SU-DHL-6 (cell line): Measurements from ENCODE around the gene GRIK1.

ENCODE experiments used
- H2AFZ ChIP-seq: fragments of 200-600 bp; sonication (generic); 2 replicates; pipeline ENCODE4 v1.6.1; 2014; ENCODE audit warnings: low read depth, mild to moderate bottlenecking, moderate library complexity, mixed read lengths, antibody characterized with exemption, low read length; ENCODE audit not compliant: severe bottlenecking
- H3F3A ChIP-seq: fragments of 200-600 bp; shearing (Covaris generic); 2 replicates; pipeline ENCODE4 v1.6.0; 2016; ENCODE audit warnings: antibody characterized with exemption, mild to moderate bottlenecking; ENCODE audit not compliant: insufficient read depth
- H3K27ac ChIP-seq: fragments of 200-600 bp; sonication (generic); 2 replicates; pipeline ENCODE4 v1.5.1; 2016; ENCODE audit warnings: low read depth, mild to moderate bottlenecking, low read length, moderate library complexity, mixed read lengths
- H3K27me3 ChIP-seq: fragments of 200-600 bp; sonication (generic), shearing (Covaris generic); 2 replicates; pipeline ENCODE4 v1.6.0; 2014; ENCODE audit warnings: mild to moderate bottlenecking, low read length
- H3K36me3 ChIP-seq: fragments of 200-600 bp; sonication (generic); 2 replicates; pipeline ENCODE4 v1.6.1; 2014; ENCODE audit warnings: mild to moderate bottlenecking, low read length, mixed read lengths
- H3K4me2 ChIP-seq: fragments of 300-600, 200-600 bp; shearing (Covaris generic), sonication (generic); 2 replicates; pipeline ENCODE4 v1.6.0; 2014; ENCODE audit warnings: low read length, low read depth, mild to moderate bottlenecking; ENCODE audit not compliant: poor library complexity, severe bottlenecking
- H3K4me3 ChIP-seq: fragments of 200-600 bp; sonication (generic); 2 replicates; pipeline ENCODE4 v1.5.1; 2014; ENCODE audit warnings: antibody characterized with exemption, low read length, mild to moderate bottlenecking, mixed read lengths; ENCODE audit not compliant: insufficient read depth, poor library complexity, severe bottlenecking
- H3K79me2 ChIP-seq: fragments of 200-600 bp; sonication (generic); 2 replicates; pipeline ENCODE4 v1.6.1; 2014; ENCODE audit warnings: mild to moderate bottlenecking, low read length, moderate library complexity; ENCODE audit not compliant: insufficient read depth
- H3K9ac ChIP-seq: fragments of 200-600 bp; sonication (generic); 2 replicates; pipeline ENCODE4 v1.7.0; 2014; ENCODE audit warnings: mild to moderate bottlenecking, low read length
- H3K9me2 ChIP-seq: fragments of 200-600 bp; sonication (generic); replicated peaks from 2 replicates; pipeline ENCODE4 v1.6.1; 2014; ENCODE audit warnings: low read length; ENCODE audit not compliant: insufficient read depth
- H3K9me3 ChIP-seq: fragments of 200-600 bp; sonication (generic); 2 replicates; pipeline ENCODE4 v1.6.1; 2014; ENCODE audit warnings: low read length, mixed read lengths; ENCODE audit not compliant: insufficient read depth
- H4K20me1 ChIP-seq: fragments of 200-600 bp; sonication (generic); 2 replicates; pipeline ENCODE4 v1.6.1; 2014; ENCODE audit warnings: low read depth, mild to moderate bottlenecking, antibody characterized with exemption, low read length, moderate library complexity, mixed read lengths
- EZH2phosphoT487 ChIP-seq: fragments of 200-600 bp; sonication (generic), shearing (Covaris generic); conservative IDR thresholded peaks from 2 replicates; pipeline ENCODE4 v1.6.1; 2018; ENCODE audit warnings: mild to moderate bottlenecking, antibody characterized with exemption, low read length, moderate library complexity, mixed read lengths
- TF ChIP-seq, protein P1 (sequence below): fragments of 200-600 bp; sonication (generic); IDR thresholded peaks from one replicate; pipeline ENCODE4 v1.5.1; 2017; ENCODE audit warnings: antibody characterized with exemption, mild to moderate bottlenecking, low read length, moderate library complexity; ENCODE audit not compliant: insufficient read depth, poor library complexity, severe bottlenecking

The GRIK1 gene

GRCh38 chr21:29939104-29939923 lies 482 bp downstream of the GRIK1 start:
- Histone ChIP-seq H3K9me2 (0 out of 2 replicates have a peak, but pooled peaks cover 6% of the 10 kb centered on the region), H3K36me3 (no peaks in the 10 kb centered on the region), H2AFZ (no peak overlapping the region), H3K27me3 (no peaks in the 10 kb centered on the region), H3F3A (no peaks in the 10 kb centered on the region), H3K4me2 (no peak overlapping the region), H3K4me3 (no peak overlapping the region), H3K79me2 (no peaks in the 10 kb centered on the region), H3K9ac (no peak overlapping the region), H3K27ac (no peak overlapping the region), H4K20me1 (no peaks in the 10 kb centered on the region), H3K9me3 (0 out of 2 replicates have a peak, but pooled peaks cover 5% of the 10 kb centered on the region)
- no peak for TF ChIP-seq EZH2phosphoT487
- TF ChIP-seq, protein P1, sequence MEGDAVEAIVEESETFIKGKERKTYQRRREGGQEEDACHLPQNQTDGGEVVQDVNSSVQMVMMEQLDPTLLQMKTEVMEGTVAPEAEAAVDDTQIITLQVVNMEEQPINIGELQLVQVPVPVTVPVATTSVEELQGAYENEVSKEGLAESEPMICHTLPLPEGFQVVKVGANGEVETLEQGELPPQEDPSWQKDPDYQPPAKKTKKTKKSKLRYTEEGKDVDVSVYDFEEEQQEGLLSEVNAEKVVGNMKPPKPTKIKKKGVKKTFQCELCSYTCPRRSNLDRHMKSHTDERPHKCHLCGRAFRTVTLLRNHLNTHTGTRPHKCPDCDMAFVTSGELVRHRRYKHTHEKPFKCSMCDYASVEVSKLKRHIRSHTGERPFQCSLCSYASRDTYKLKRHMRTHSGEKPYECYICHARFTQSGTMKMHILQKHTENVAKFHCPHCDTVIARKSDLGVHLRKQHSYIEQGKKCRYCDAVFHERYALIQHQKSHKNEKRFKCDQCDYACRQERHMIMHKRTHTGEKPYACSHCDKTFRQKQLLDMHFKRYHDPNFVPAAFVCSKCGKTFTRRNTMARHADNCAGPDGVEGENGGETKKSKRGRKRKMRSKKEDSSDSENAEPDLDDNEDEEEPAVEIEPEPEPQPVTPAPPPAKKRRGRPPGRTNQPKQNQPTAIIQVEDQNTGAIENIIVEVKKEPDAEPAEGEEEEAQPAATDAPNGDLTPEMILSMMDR = no peak

GRCh38 chr21:29938776-29939103 lies 1.1 kb downstream of the GRIK1 start:
- H3K9ac ChIP-seq = no peak overlapping the region
- no peaks in the 10 kb centered on the region for H3K79me2 ChIP-seq
- no peaks in the 10 kb centered on the region for H4K20me1 ChIP-seq
- H3K4me3 ChIP-seq = no peak overlapping the region
- H3F3A ChIP-seq = no peaks in the 10 kb centered on the region
- H3K27me3 ChIP-seq = no peaks in the 10 kb centered on the region
- no peak overlapping the region for H2AFZ ChIP-seq
- H3K4me2 ChIP-seq = no peak overlapping the region
- H3K9me2 ChIP-seq = 0 out of 2 replicates have a peak, but pooled peaks cover 6% of the 10 kb centered on the region
- 0 out of 2 replicates have a peak, but pooled peaks cover 5% of the 10 kb centered on the region for H3K9me3 ChIP-seq
- TF ChIP-seq, protein P1 = no peak
- no peak for TF ChIP-seq EZH2phosphoT487
- no peak overlapping the region for H3K27ac ChIP-seq
- H3K36me3 ChIP-seq = no peaks in the 10 kb centered on the region

GRCh38 chr21:29933088-29933487 lies 6.7 kb downstream of the GRIK1 start:
- Histone ChIP-seq H3K79me2 (no peaks in the 10 kb centered on the region), H3K9me3 (no peaks in the 10 kb centered on the region), H3K27me3 (no peaks in the 10 kb centered on the region), H3K9me2 (0 out of 2 replicates have a peak, but pooled peaks cover 6% of the 10 kb centered on the region), H3K9ac (no peak overlapping the region), H3K4me2 (no peak overlapping the region), H3K27ac (no peak overlapping the region), H3K36me3 (no peaks in the 10 kb centered on the region), H3K4me3 (no peak overlapping the region), H4K20me1 (no peaks in the 10 kb centered on the region), H3F3A (no peaks in the 10 kb centered on the region), H2AFZ (no peak overlapping the region)
- TF ChIP-seq, protein P1 = no peak
- TF ChIP-seq EZH2phosphoT487 = no peak
